Glutamatergic neuron (in vitro differentiated cells): ENCODE results near the gene CBFA2T3. TPM values are rescaled to one million over a fixed set of nuclear protein-coding genes. Genes with fewer than 3 reads are reported as not detected.

Experiments
- DNase-seq: peaks from one replicate; pipeline ENCODE4 v3.0.0; 2022
- H3K27ac Mint-ChIP-seq: one replicate; pipeline ENCODE4 v1.8.0; 2020; ENCODE audit warnings: mild to moderate bottlenecking, mixed read lengths, inconsistent platforms; ENCODE audit not compliant: unreplicated experiment
- H3K27me3 Mint-ChIP-seq: one replicate; pipeline ENCODE4 v1.8.0; 2020; ENCODE audit warnings: mild to moderate bottlenecking, moderate library complexity, mixed read lengths, inconsistent platforms; ENCODE audit not compliant: unreplicated experiment
- H3K36me3 Mint-ChIP-seq: one replicate; pipeline ENCODE4 v1.8.0; 2020; ENCODE audit warnings: mild to moderate bottlenecking, mixed read lengths, inconsistent platforms; ENCODE audit not compliant: unreplicated experiment
- H3K4me1 Mint-ChIP-seq: one replicate; pipeline ENCODE4 v1.8.0; 2020; ENCODE audit warnings: mild to moderate bottlenecking, low read depth, mixed read lengths, inconsistent platforms; ENCODE audit not compliant: unreplicated experiment
- H3K4me3 Mint-ChIP-seq: one replicate; pipeline ENCODE4 v1.8.0; 2020; ENCODE audit warnings: mild to moderate bottlenecking, mixed read lengths, inconsistent platforms; ENCODE audit not compliant: unreplicated experiment
- H3K9me3 Mint-ChIP-seq: one replicate; pipeline ENCODE4 v1.8.0; 2020; ENCODE audit warnings: mild to moderate bottlenecking, moderate library complexity, mixed read lengths, inconsistent platforms; ENCODE audit not compliant: unreplicated experiment
- CTCF ChIP-seq: fragments of 200-600 bp; sonication (generic); IDR thresholded peaks from one replicate; pipeline ENCODE4 v1.5.0; 2021; ENCODE audit not compliant: partially characterized antibody, unreplicated experiment
- total RNA-seq: library from RNA; stranded (reverse); fragmentation: NEBNext Ultra II Directional; extraction: Animal tissue kit (Norgen Biotek cat#: 25700); gene quantifications from one replicate; pipeline ENCODE4 v1.2.1, GENCODE V29; 2021; ENCODE audit not compliant: unreplicated experiment

Gene CBFA2T3
- total RNA-seq, 1 donor from 2014 or later = 126 TPM

- DNase-seq = no peak
- Mint-ChIP-seq H3K4me1 (peaks cover 14% of the 10 kb centered on the region), H3K4me3 (no peak overlapping the region), H3K9me3 (peaks cover 1% of the 10 kb centered on the region), H3K27ac (no peak overlapping the region), H3K27me3 (peaks cover 11% of the 10 kb centered on the region), H3K36me3 (no peaks in the 10 kb centered on the region)
- TF ChIP-seq CTCF = no peak
These were observed 5.5 kb downstream of the CBFA2T3 start for GRCh38 chr16:88971371-88972097.

- H3K36me3 Mint-ChIP-seq = no peaks in the 10 kb centered on the region
- DNase-seq = no peak
- peak overlapping the region; percentile 17 for H3K27ac Mint-ChIP-seq
- H3K27me3 Mint-ChIP-seq = peaks cover 11% of the 10 kb centered on the region
- H3K4me1 Mint-ChIP-seq = peaks cover 14% of the 10 kb centered on the region
- TF ChIP-seq CTCF = no peak
- H3K9me3 Mint-ChIP-seq = peaks cover 1% of the 10 kb centered on the region
- no peak overlapping the region for H3K4me3 Mint-ChIP-seq
These were observed 6.4 kb downstream of the CBFA2T3 start for GRCh38 chr16:88970539-88971065.

- no peak for TF ChIP-seq CTCF
- H3K4me3 Mint-ChIP-seq = no peak overlapping the region
- H3K9me3 Mint-ChIP-seq = peaks cover 1% of the 10 kb centered on the region
- DNase-seq = no peak
- peaks cover 9% of the 10 kb centered on the region for H3K27me3 Mint-ChIP-seq
- H3K36me3 Mint-ChIP-seq = no peaks in the 10 kb centered on the region
- H3K4me1 Mint-ChIP-seq = peaks cover 14% of the 10 kb centered on the region
- H3K27ac Mint-ChIP-seq = no peak overlapping the region
These were observed 7.0 kb downstream of the CBFA2T3 start for GRCh38 chr16:88970050-88970449.

- Mint-ChIP-seq H3K4me1 (peaks cover 14% of the 10 kb centered on the region), H3K27ac (no peak overlapping the region), H3K9me3 (peaks cover 5% of the 10 kb centered on the region), H3K36me3 (no peaks in the 10 kb centered on the region), H3K27me3 (peaks cover 8% of the 10 kb centered on the region), H3K4me3 (no peak overlapping the region)
- no peak for DNase-seq
- no peak for TF ChIP-seq CTCF
These were observed 7.6 kb downstream of the CBFA2T3 start for GRCh38 chr16:88969361-88969831.
